Measurements from ENCODE around the gene AKR1E2. TPM values are rescaled to one million over a fixed set of nuclear protein-coding genes. Genes with fewer than 3 reads are reported as not detected.

The AKR1E2 gene
- total and polyA plus RNA-seq, 9 of the 15 experiments (the other 6 are each of a cell fraction or from before 2014, with no cell fraction given) = 4.2 to 16.6 (median 9.8) TPM

- no peak for TF ChIP-seq FOXP4 (CRISPR knock-in tag; IDR thresholded peaks at IDR 0.05; ENCODE audit: borderline replicate concordance)
- no peak; the same call in 1 of the 2 replicates for TF ChIP-seq MGA (IDR thresholded peaks at IDR 0.05)
- TF ChIP-seq C11orf30 (IDR thresholded peaks at IDR 0.05; ENCODE audit: low read depth) = peak; percentile 87
- TF ChIP-seq HDAC3 (IDR thresholded peaks at IDR 0.05; ENCODE audit: borderline replicate concordance, partially characterized antibody) = no peak
- TF ChIP-seq ZMIZ1 (IDR thresholded peaks at IDR 0.05; ENCODE audit: low read depth in 2 of 2, low read length in 2 of 2) = no peak
- no peak for TF ChIP-seq SRSF3 (IDR thresholded peaks at IDR 0.05; ENCODE audit: insufficient read depth, low read length)
- TF ChIP-seq ZBTB43 (CRISPR knock-in tag; IDR thresholded peaks at IDR 0.05) = no peak
- TF ChIP-seq CBX1 (IDR thresholded peaks at IDR 0.05; ENCODE audit: low read depth) = no peak
Observed at GRCh38 chr10:4826792-4827324, 851 bp downstream of the AKR1E2 start (continued).
